DOHH2 (cell line): Measurements from ENCODE around the gene ATP8B3.

Experiments
- H3F3A ChIP-seq: fragments of 200-600 bp; sonication (generic), shearing (Covaris generic); 2 replicates; pipeline ENCODE4 v1.6.0; 2016; ENCODE audit warnings: antibody characterized with exemption, mild to moderate bottlenecking; ENCODE audit not compliant: control insufficient read depth, insufficient read depth
- H3K27ac ChIP-seq: fragments of 200-600 bp; sonication (generic); 2 replicates; pipeline ENCODE4 v1.5.1; 2014; ENCODE audit warnings: low read depth, mild to moderate bottlenecking, low read length, moderate library complexity
- H3K27me3 ChIP-seq: fragments of 200-600 bp; sonication (generic); 2 replicates; pipeline ENCODE4 v1.6.1; 2014; ENCODE audit warnings: mild to moderate bottlenecking, low read length, mixed read lengths; ENCODE audit not compliant: control insufficient read depth
- H3K36me3 ChIP-seq: fragments of 200-600 bp; sonication (generic); 2 replicates; pipeline ENCODE4 v1.6.1; 2014; ENCODE audit warnings: mild to moderate bottlenecking, low read length, moderate library complexity, mixed read lengths; ENCODE audit not compliant: control insufficient read depth
- H3K4me1 ChIP-seq: fragments of 200-600 bp; sonication (generic); 2 replicates; pipeline ENCODE4 v1.6.1; 2014; ENCODE audit warnings: mild to moderate bottlenecking, low read length, mixed read lengths; ENCODE audit not compliant: control insufficient read depth
- H3K4me2 ChIP-seq: fragments of 200-600 bp; sonication (generic); 2 replicates; pipeline ENCODE4 v1.6.0; 2014; ENCODE audit warnings: mild to moderate bottlenecking, low read length, moderate library complexity
- H3K4me3 ChIP-seq: fragments of 200-600 bp; sonication (generic); 2 replicates; pipeline ENCODE4 v1.5.1; 2014; ENCODE audit warnings: mild to moderate bottlenecking, low read length, mixed read lengths
- H3K79me2 ChIP-seq: fragments of 200-600 bp; sonication (generic); 2 replicates; pipeline ENCODE4 v1.6.1; 2014; ENCODE audit warnings: mild to moderate bottlenecking, low read length, mixed read lengths; ENCODE audit not compliant: control insufficient read depth
- H3K9me2 ChIP-seq: fragments of 200-600 bp; sonication (generic); replicated peaks from 2 replicates; pipeline ENCODE4 v1.6.1; 2014; ENCODE audit warnings: mild to moderate bottlenecking, low read length, mixed read lengths; ENCODE audit not compliant: control insufficient read depth
- H3K9me3 ChIP-seq: fragments of 200-600 bp; sonication (generic); 2 replicates; pipeline ENCODE4 v1.6.1; 2014; ENCODE audit warnings: antibody characterized with exemption, low read length, mixed read lengths; ENCODE audit not compliant: control insufficient read depth, insufficient read depth
- H4K20me1 ChIP-seq: fragments of 200-600 bp; sonication (generic); 2 replicates; pipeline ENCODE4 v1.6.0; 2014; ENCODE audit warnings: low read depth, mild to moderate bottlenecking, antibody characterized with exemption, low read length, moderate library complexity; ENCODE audit not compliant: control insufficient read depth, insufficient read depth
- EZH2phosphoT487 ChIP-seq: fragments of 200-600 bp; sonication (generic); IDR thresholded peaks from 2 replicates; pipeline ENCODE4 v1.6.1; 2017; ENCODE audit warnings: borderline replicate concordance, mild to moderate bottlenecking, antibody characterized with exemption, low read length, moderate library complexity, mixed read lengths
- TF ChIP-seq, protein P1 (sequence below): fragments of 200-600 bp; sonication (generic); IDR thresholded peaks from one replicate; pipeline ENCODE4 v1.5.1; 2014; ENCODE audit warnings: antibody characterized with exemption, mild to moderate bottlenecking, low read depth, low read length; ENCODE audit not compliant: poor library complexity, severe bottlenecking

The ATP8B3 gene

GRCh38 chr19:1845125-1845515, 33.0 kb upstream of the ATP8B3 start:
- H3K9me2 ChIP-seq: no peaks in the 10 kb centered on the region
- peaks cover 3% of the 10 kb centered on the region; the same call in 1 of the 2 replicates for H3F3A ChIP-seq
- peaks cover 42% of the 10 kb centered on the region for H3K4me1 ChIP-seq
- H3K4me3 ChIP-seq: no peak overlapping the region
- no peak for TF ChIP-seq EZH2phosphoT487
- TF ChIP-seq, protein P1, sequence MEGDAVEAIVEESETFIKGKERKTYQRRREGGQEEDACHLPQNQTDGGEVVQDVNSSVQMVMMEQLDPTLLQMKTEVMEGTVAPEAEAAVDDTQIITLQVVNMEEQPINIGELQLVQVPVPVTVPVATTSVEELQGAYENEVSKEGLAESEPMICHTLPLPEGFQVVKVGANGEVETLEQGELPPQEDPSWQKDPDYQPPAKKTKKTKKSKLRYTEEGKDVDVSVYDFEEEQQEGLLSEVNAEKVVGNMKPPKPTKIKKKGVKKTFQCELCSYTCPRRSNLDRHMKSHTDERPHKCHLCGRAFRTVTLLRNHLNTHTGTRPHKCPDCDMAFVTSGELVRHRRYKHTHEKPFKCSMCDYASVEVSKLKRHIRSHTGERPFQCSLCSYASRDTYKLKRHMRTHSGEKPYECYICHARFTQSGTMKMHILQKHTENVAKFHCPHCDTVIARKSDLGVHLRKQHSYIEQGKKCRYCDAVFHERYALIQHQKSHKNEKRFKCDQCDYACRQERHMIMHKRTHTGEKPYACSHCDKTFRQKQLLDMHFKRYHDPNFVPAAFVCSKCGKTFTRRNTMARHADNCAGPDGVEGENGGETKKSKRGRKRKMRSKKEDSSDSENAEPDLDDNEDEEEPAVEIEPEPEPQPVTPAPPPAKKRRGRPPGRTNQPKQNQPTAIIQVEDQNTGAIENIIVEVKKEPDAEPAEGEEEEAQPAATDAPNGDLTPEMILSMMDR: no peak
- peaks cover 86% of the 10 kb centered on the region for H3K79me2 ChIP-seq
- no peak overlapping the region for H3K27ac ChIP-seq
- no peaks in the 10 kb centered on the region for H3K27me3 ChIP-seq
- no peaks in the 10 kb centered on the region for H3K9me3 ChIP-seq
- peaks cover 28% of the 10 kb centered on the region for H4K20me1 ChIP-seq
- H3K4me2 ChIP-seq: no peak overlapping the region
- H3K36me3 ChIP-seq: peaks cover 44% of the 10 kb centered on the region

- Histone ChIP-seq H3K4me3 (no peak overlapping the region), H3K4me2 (no peak overlapping the region)
Measured at GRCh38 chr19:1844513-1845124, 32.5 kb upstream of the ATP8B3 start.

GRCh38 chr19:1843646-1844394, 31.7 kb upstream of the ATP8B3 start:
- no peak overlapping the region for H3K4me2 ChIP-seq
- peaks cover 43% of the 10 kb centered on the region for H3K4me1 ChIP-seq
- H3F3A ChIP-seq: no peaks in the 10 kb centered on the region
- no peak overlapping the region for H3K27ac ChIP-seq
- peaks cover 53% of the 10 kb centered on the region for H3K36me3 ChIP-seq
- no peak overlapping the region for H3K4me3 ChIP-seq
- H4K20me1 ChIP-seq: peaks cover 34% of the 10 kb centered on the region
- H3K79me2 ChIP-seq: peaks cover 94% of the 10 kb centered on the region
- no peaks in the 10 kb centered on the region for H3K27me3 ChIP-seq
- TF ChIP-seq, protein P1: no peak
- TF ChIP-seq EZH2phosphoT487: no peak
- H3K9me3 ChIP-seq: no peaks in the 10 kb centered on the region
- no peaks in the 10 kb centered on the region for H3K9me2 ChIP-seq

More at GRCh38 chr19:1844513-1845124, 32.5 kb upstream of the ATP8B3 start:
- Histone ChIP-seq H3F3A (peaks cover 3% of the 10 kb centered on the region; the same call in 1 of the 2 replicates), H3K36me3 (peaks cover 48% of the 10 kb centered on the region), H3K9me2 (no peaks in the 10 kb centered on the region), H3K4me1 (peaks cover 47% of the 10 kb centered on the region), H3K79me2 (peaks cover 91% of the 10 kb centered on the region), H4K20me1 (peaks cover 31% of the 10 kb centered on the region), H3K27ac (no peak overlapping the region), H3K9me3 (no peaks in the 10 kb centered on the region), H3K27me3 (no peaks in the 10 kb centered on the region)
- TF ChIP-seq, protein P1: no peak
- TF ChIP-seq EZH2phosphoT487: no peak
